H9 (cell line): ENCODE measurements around the gene CUBN. TPM values are rescaled to one million over a fixed set of nuclear protein-coding genes. Genes with fewer than 3 reads are reported as not detected.

Source experiments
- DNase-seq: peaks from one replicate; pipeline ENCODE4 v3.0.0-alpha.2; 2017
- H2AFZ ChIP-seq: one replicate; pipeline ENCODE4 v1.6.1; 2013; ENCODE audit warnings: mild to moderate bottlenecking, low read length, control low read depth, moderate library complexity
- H2AK5ac ChIP-seq: 2 replicates; pipeline ENCODE4 v1.6.1; 2013; ENCODE audit warnings: low read length, control low read depth, mixed read lengths; ENCODE audit not compliant: insufficient read length
- H2BK120ac ChIP-seq: one replicate; pipeline ENCODE4 v1.6.1; 2013; ENCODE audit warnings: low read depth, mild to moderate bottlenecking, low read length, control low read depth, inconsistent platforms; ENCODE audit not compliant: poor library complexity, severe bottlenecking
- H2BK12ac ChIP-seq: 2 replicates; pipeline ENCODE4 v1.6.1; 2013; ENCODE audit warnings: low read length, control low read depth, mixed read lengths, low read depth; ENCODE audit not compliant: insufficient read length
- H2BK15ac ChIP-seq: 2 replicates; pipeline ENCODE4 v1.6.1; 2013; ENCODE audit warnings: low read depth, low read length, control low read depth
- H2BK20ac ChIP-seq: one replicate; pipeline ENCODE4 v1.6.1; 2013; ENCODE audit warnings: low read depth, mild to moderate bottlenecking, low read length, control low read depth, inconsistent platforms; ENCODE audit not compliant: poor library complexity, severe bottlenecking
- H2BK5ac ChIP-seq: 2 replicates; pipeline ENCODE4 v1.6.1; 2013; ENCODE audit warnings: low read length, control low read depth, mixed read lengths; ENCODE audit not compliant: insufficient read length
- H3K14ac ChIP-seq: 2 replicates; pipeline ENCODE4 v1.6.1; 2013; ENCODE audit warnings: low read length, control low read depth; ENCODE audit not compliant: insufficient read depth
- H3K18ac ChIP-seq: 2 replicates; pipeline ENCODE4 v1.6.1; 2013; ENCODE audit warnings: low read depth, mild to moderate bottlenecking, mixed read lengths, low read length, control low read depth; ENCODE audit not compliant: insufficient read length
- H3K23ac ChIP-seq: 2 replicates; pipeline ENCODE4 v1.6.1; 2013; ENCODE audit warnings: low read length, control low read depth, mixed read lengths, low read depth; ENCODE audit not compliant: insufficient read length
- H3K23me2 ChIP-seq: 2 replicates; pipeline ENCODE4 v1.6.1; 2013; ENCODE audit warnings: low read depth, mild to moderate bottlenecking, mixed read lengths, low read length, control low read depth; ENCODE audit not compliant: insufficient read length, poor library complexity, severe bottlenecking
- H3K27ac ChIP-seq: 2 replicates; pipeline ENCODE4 v1.5.1; 2013; ENCODE audit warnings: low read length, control low read depth, mixed read lengths, low read depth; ENCODE audit not compliant: insufficient read length
- H3K27me3 ChIP-seq: 2 replicates; pipeline ENCODE4 v1.6.1; 2013; ENCODE audit warnings: low read length, control low read depth, inconsistent platforms; ENCODE audit not compliant: insufficient read depth
- H3K4ac ChIP-seq: 2 replicates; pipeline ENCODE4 v1.6.1; 2013; ENCODE audit warnings: low read depth, mild to moderate bottlenecking, control low read depth, inconsistent platforms, low read length, moderate library complexity
- H3K4me1 ChIP-seq: 2 replicates; pipeline ENCODE4 v1.6.1; 2013; ENCODE audit warnings: low read length, control low read depth, inconsistent platforms; ENCODE audit not compliant: insufficient read depth
- H3K4me2 ChIP-seq: 2 replicates; pipeline ENCODE4 v1.6.1; 2013; ENCODE audit warnings: low read length, control low read depth, mixed read lengths; ENCODE audit not compliant: insufficient read length, insufficient read depth
- H3K56ac ChIP-seq: 2 replicates; pipeline ENCODE4 v1.6.1; 2013; ENCODE audit warnings: low read depth, mild to moderate bottlenecking, mixed read lengths, low read length, control low read depth; ENCODE audit not compliant: insufficient read length
- H3K79me1 ChIP-seq: 2 replicates; pipeline ENCODE4 v1.6.1; 2013; ENCODE audit warnings: low read depth, mild to moderate bottlenecking, moderate library complexity, low read length, control low read depth, inconsistent platforms; ENCODE audit not compliant: insufficient read depth, poor library complexity, severe bottlenecking
- H3K79me2 ChIP-seq: 2 replicates; pipeline ENCODE4 v1.6.1; 2013; ENCODE audit warnings: low read length, control low read depth, inconsistent platforms; ENCODE audit not compliant: insufficient read depth
- H3K9ac ChIP-seq: 2 replicates; pipeline ENCODE4 v1.6.1; 2013; ENCODE audit warnings: low read length, control low read depth, mixed read lengths; ENCODE audit not compliant: insufficient read length; ENCODE audit errors: extremely low read depth
- H3K9me3 ChIP-seq: one replicate; pipeline ENCODE4 v1.6.1; 2013; ENCODE audit warnings: low read depth, low read length, inconsistent platforms; ENCODE audit not compliant: control insufficient read depth
- H3T11ph ChIP-seq: one replicate; pipeline ENCODE4 v1.6.1; 2013; ENCODE audit warnings: mild to moderate bottlenecking, low read length, control low read depth, inconsistent platforms
- H4K20me1 ChIP-seq: one replicate; pipeline ENCODE4 v1.6.1; 2013; ENCODE audit not compliant: control insufficient read depth, insufficient read length, insufficient read depth
- H4K5ac ChIP-seq: 2 replicates; pipeline ENCODE4 v1.6.1; 2013; ENCODE audit warnings: low read depth, mild to moderate bottlenecking, mixed read lengths, low read length, control low read depth; ENCODE audit not compliant: insufficient read length
- H4K8ac ChIP-seq: replicated peaks from 2 replicates; pipeline ENCODE4 v1.6.1; 2013; ENCODE audit warnings: low read length, control low read depth, mixed read lengths, low read depth; ENCODE audit not compliant: insufficient read length
- H4K91ac ChIP-seq: 2 replicates; pipeline ENCODE4 v1.6.1; 2013; ENCODE audit warnings: low read depth, mild to moderate bottlenecking, moderate library complexity, mixed read lengths, low read length, control low read depth; ENCODE audit not compliant: insufficient read length
- H3K27ac Mint-ChIP-seq, 3 experiments: 2 replicates in 2 of 3; 3 replicates in 1 of 3; pipeline ENCODE4 v1.8.0; 2020 to 2021; ENCODE audit warnings: mixed read lengths in 3 of 3, mild to moderate bottlenecking in 1 of 3, moderate library complexity in 1 of 3
- H3K27me3 Mint-ChIP-seq: 2 replicates; pipeline ENCODE4 v1.8.0; 2021; ENCODE audit warnings: low read depth, mild to moderate bottlenecking, moderate library complexity, mixed read lengths
- H3K36me3 Mint-ChIP-seq, 3 experiments: 2 replicates in 2 of 3; 3 replicates in 1 of 3; pipeline ENCODE4 v1.8.0; 2020 to 2021; ENCODE audit warnings: low read depth in 3 of 3, mixed read lengths in 3 of 3; ENCODE audit not compliant: insufficient read depth in 1 of 3
- H3K4me1 Mint-ChIP-seq, 2 experiments: 2 replicates each; pipeline ENCODE4 v1.8.0; 2020; ENCODE audit warnings: mixed read lengths in 2 of 2
- H3K4me3 Mint-ChIP-seq, 2 experiments: 2 replicates in 1 of 2; 3 replicates in 1 of 2; pipeline ENCODE4 v1.8.0; 2020 to 2021; ENCODE audit warnings: mild to moderate bottlenecking in 2 of 2, mixed read lengths in 2 of 2, moderate library complexity in 1 of 2
- H3K9me3 Mint-ChIP-seq, 2 experiments: 2 replicates in 1 of 2; 3 replicates in 1 of 2; pipeline ENCODE4 v1.8.0; 2020; ENCODE audit warnings: mild to moderate bottlenecking in 2 of 2, mixed read lengths in 2 of 2, moderate library complexity in 1 of 2
- WGBS: extraction: QIAGEN DNeasy Blood & Tissue Kit; methylation state at CpG from one replicate; pipeline ENCODE4 v1.1.7; 2013; ENCODE audit warnings: missing lambda C conversion rate, low lambda C conversion rate, mixed read lengths; ENCODE audit not compliant: insufficient read length; ENCODE audit errors: extremely low coverage; 5-methylcytosine and 5-hydroxymethylcytosine counted together
- total RNA-seq: library from RNA; stranded (reverse); gene quantifications from 2 replicates; pipeline ENCODE4 v1.2.1, GENCODE V29; 2021
- TF ChIP-seq, protein P1 (sequence below): fragments of 200-600 bp; sonication (generic); conservative IDR thresholded peaks from 3 replicates; pipeline ENCODE4 v1.8.0; 2021; ENCODE audit warnings: antibody characterized with exemption, mild to moderate bottlenecking

Gene CUBN
- total RNA-seq, 1 experiment from 2014 or later, result 0.26 TPM

DNA sequence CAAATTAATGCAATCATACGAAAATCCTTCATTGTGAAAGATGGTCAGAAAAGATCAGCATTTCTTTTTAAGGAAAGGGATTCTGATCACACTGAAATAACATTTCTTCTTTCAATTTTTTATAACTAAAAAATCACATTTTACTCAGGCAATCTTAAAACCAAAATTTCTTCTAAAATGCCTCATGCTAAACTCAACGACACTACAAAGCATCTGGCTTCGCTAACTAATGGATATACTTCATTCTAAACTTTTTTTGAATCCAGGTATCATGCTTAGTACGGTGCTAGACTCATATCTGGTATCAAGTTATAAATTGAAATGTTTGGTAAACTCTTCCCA, 100.4 kb downstream of the CUBN start:
- Histone ChIP-seq H3K79me2 (no peaks in the 10 kb centered on the region; the same call in 1 of the 2 replicates), H2BK5ac (no peak overlapping the region), H2BK120ac (no peak overlapping the region), H3K79me1 (no peaks in the 10 kb centered on the region), H3K27me3 (no peaks in the 10 kb centered on the region), H2BK15ac (no peak overlapping the region), H3K4ac (no peak overlapping the region), H3K4me2 (no peak overlapping the region), H4K8ac (no peak overlapping the region), H2AFZ (no peak overlapping the region), H4K5ac (no peak overlapping the region), H3K14ac (no peak overlapping the region), H4K20me1 (no peaks in the 10 kb centered on the region), H3K23ac (no peak overlapping the region), H2BK20ac (no peak overlapping the region), H3T11ph (no peak overlapping the region), H3K9ac (no peak overlapping the region), H3K27ac (no peak overlapping the region), H4K91ac (no peak overlapping the region), H3K9me3 (no peaks in the 10 kb centered on the region), H3K56ac (no peak overlapping the region), H3K23me2 (no peaks in the 10 kb centered on the region), H2AK5ac (no peak overlapping the region), H3K18ac (no peak overlapping the region), H3K4me1 (no peaks in the 10 kb centered on the region; the same call in 1 of the 2 replicates), H2BK12ac (no peak overlapping the region)
- Mint-ChIP-seq H3K27me3 (no peaks in the 10 kb centered on the region; the same call in 1 of the 2 replicates), H3K4me3 (no peak overlapping the region), H3K36me3 (no peaks in the 10 kb centered on the region), H3K9me3 (no peaks in the 10 kb centered on the region), H3K27ac (0 out of 7 replicates have a peak overlapping the region, but pooled peaks of 1 of the 3 experiments have one; percentile 22), H3K4me1 (peaks cover 12 to 16% of the 10 kb centered on the region in 2 experiments)
- DNase-seq, result no peak
- 100% methylated on average over 1 of the region's 4 CpGs for WGBS
- TF ChIP-seq, protein P1, sequence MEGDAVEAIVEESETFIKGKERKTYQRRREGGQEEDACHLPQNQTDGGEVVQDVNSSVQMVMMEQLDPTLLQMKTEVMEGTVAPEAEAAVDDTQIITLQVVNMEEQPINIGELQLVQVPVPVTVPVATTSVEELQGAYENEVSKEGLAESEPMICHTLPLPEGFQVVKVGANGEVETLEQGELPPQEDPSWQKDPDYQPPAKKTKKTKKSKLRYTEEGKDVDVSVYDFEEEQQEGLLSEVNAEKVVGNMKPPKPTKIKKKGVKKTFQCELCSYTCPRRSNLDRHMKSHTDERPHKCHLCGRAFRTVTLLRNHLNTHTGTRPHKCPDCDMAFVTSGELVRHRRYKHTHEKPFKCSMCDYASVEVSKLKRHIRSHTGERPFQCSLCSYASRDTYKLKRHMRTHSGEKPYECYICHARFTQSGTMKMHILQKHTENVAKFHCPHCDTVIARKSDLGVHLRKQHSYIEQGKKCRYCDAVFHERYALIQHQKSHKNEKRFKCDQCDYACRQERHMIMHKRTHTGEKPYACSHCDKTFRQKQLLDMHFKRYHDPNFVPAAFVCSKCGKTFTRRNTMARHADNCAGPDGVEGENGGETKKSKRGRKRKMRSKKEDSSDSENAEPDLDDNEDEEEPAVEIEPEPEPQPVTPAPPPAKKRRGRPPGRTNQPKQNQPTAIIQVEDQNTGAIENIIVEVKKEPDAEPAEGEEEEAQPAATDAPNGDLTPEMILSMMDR, result no peak
